Measurements from ENCODE around the gene NBEA.

NBEA gene

DNA sequence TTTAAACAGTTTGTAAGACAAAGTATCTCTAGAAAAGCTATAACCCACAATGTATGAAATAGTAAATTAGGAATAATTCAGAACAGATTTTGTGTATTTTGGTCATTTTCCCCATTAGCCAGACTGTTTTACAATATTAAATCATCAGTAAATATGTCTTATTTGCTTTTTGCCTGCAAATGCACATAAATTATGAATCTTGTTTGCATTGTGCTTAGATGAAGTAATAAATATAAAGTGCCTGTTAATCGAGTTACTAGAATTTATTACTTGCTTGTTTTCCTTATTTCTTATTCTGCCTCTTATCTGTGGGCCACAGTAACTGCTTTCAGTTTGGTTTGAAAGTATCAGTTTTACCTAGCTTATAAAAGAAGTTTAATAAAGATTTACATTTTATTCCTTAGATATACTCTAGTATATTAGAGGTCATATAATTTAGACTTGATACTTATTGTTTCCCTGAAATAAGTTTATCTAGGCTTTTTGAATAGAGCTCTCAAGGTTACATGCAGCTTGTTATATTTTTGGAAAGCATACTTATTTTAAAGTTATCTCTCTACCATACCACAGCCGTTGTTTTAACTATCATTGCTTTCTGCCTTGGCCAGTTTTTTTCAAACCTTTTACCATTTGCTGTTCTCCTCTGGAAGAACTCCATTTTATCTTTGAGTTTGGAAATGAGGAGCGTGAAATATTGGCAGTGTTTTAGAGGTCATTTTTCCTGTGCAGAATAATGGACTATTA lies 238.0 kb downstream of the NBEA start:
- no peak for DNase-seq

DNA sequence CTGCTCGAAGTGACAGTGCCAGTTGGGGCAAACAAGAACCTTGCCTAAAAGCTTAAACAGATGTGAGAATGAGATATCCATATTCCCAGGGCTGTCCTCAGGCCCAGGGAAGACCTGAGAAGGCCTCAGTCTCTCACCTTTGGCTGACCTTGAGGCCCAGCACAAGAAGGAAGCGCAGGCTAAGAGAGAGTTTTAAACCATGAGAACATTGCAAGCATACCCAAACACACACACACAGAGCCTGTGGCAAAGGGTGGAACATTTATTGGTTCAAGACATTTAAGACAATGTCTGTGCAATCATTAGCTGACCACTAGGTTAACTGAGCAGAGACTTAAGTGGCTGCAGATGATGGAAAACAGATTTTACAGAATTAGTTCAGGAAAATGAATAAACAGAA lies 248.2 kb downstream of the NBEA start:
- no peak for DNase-seq

DNA sequence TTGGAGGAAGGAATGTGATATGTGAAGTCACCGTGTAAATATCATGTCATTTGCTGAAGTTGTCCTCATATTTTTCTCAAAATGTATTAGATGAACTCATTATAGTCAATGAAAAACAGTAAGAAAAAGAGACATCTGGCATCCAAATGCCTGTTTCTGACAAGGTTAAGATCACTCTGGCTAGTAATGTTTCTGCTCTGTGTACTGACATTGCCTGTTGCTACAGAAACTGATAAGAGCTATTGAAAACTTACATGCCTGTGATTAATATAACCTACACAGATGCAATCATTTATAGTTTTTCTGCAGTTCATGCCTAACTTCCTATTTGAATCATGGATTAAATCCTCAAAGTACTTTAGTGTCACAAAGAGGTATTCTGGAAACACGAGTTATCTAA lies 249.8 kb downstream of the NBEA start:
- no peak for DNase-seq

DNA sequence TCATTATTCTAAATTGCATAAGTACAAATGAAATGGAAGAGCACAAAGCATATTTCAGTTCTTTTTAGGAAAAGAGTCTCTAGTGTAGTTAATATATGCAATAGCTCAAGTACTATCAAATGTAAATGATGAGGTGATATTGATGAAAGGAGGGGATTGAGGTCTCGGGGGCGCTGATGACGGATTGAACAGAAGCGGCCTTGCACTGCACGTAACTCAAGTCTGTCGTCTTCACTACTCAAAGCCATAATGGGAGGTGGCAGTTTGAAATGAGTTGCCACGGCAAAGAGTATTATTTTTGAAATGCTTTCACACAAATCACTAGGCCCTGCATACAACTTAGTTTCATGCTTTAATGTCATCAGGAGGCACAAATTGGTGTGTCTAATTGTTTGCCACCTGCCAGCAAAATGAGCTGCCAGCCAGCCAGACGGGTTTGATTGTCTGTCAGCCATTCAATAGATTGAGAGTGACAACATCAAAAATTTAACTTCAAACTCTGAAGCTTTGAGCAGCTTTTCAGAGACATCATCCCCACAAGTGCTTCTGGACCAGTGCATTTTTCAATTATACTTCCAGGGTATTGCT lies 256.6 kb downstream of the NBEA start:
- no peak for DNase-seq

DNA sequence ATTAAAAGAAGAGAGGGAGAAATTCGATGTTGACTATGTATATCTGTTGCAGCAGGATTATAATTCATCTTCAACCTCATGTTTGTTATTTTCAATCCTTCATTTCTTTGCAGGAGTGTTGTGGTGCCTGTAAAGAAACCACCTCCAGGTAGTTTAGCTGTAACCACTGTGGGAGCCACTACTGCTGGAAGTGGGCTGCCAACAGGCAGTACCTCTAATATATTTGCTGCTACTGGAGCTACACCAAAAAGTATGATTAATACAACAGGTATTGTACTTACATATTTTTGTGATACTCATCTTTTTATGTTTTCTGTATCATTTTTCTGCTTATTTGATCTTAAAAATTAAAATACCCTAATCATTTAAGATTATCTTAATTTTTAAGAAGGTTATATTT lies 266.5 kb downstream of the NBEA start:
- DNase-seq, result no peak

DNA sequence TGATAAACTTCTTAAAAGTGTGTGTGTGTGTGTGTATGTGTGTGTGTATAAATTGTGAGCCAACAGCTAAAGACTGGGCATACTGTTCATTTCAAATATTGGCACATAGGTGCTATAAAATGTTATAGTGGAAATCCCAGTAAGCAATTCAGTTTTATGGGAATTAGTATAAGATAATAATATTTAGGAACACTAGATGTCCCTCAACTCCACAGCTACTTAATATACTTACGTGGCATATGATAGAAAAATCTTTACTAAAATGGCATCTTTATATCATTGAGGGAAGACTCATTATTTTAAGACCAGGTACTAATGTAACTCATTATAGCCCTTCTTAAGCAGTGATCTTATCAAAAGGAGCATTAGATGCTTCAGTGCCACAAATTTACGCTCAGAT lies 268.2 kb downstream of the NBEA start:
- no peak for DNase-seq

DNA sequence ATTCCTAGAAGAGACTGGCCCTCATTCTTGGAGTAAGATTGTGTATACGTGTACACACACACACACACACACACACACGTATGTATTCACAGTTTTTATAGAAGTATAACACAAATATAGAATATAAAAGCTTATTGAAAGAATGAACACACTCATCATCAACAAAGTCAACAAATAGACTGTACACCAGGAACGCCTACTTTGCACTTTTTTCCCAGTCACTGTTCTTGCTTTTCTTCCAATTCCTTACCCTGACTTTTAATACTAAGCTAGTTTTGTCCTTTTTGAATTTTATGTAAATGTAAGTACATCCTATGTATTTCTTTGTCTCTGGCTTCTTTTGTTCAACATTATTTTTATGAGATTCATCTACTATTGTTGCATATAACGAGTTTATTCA lies 269.9 kb downstream of the NBEA start:
- no peak for DNase-seq

DNA sequence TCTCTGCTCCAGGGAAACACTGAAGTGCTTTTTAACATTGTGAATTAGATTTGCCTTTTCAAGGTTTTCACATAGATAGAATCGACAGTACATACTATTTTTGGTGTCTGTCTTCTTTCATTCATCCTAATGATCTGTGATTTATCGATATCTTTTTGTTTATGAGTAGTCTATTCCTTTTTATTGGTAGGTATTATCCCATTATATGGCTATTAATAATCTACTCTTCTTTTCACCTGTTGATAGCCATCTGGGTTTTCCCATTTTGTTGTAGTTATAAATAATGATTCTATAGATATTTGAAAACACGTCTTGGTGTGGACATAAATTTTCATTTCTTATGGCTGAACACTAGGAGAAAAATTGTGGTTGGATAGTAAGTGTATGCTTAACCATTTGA lies 271.8 kb downstream of the NBEA start:
- DNase-seq, result no peak

DNA sequence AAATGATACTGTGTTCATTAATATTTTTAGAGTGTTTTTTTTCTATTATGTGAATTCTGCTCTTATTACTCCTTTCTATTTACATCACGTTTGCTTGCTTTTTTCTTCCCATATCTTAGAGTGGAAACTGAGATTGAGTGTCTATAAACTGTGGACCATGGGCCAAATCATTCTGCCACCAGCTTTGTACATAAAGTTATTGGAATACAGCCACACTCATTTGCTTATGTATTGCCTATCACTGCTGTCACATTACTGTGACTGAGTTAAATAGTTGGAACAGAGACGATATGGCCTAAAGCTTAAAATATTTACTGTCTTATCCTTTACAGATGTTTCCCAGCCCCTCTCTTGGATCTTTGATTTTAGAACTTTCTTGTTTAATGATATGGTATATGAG lies 274.1 kb downstream of the NBEA start:
- DNase-seq, result no peak

DNA sequence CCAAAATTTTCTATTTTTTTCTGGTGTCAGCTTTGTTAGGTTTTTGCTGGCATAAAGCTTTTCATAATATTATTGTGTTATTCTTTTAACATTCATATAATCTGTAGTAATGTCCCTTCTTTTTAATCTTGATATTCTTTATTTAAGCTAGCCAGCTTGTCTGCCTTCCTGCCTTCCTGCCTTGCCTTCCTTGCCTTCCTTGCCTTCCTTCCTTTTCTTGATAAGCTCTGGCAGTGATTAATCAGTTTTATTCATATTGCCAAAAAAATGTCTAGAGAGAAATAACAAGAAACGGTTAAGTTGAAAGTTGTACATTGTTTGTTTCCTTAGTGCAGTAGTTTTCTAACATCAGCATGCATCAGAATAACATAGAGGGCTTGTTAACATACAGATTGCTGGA lies 277.0 kb downstream of the NBEA start:
- no peak for DNase-seq

DNA sequence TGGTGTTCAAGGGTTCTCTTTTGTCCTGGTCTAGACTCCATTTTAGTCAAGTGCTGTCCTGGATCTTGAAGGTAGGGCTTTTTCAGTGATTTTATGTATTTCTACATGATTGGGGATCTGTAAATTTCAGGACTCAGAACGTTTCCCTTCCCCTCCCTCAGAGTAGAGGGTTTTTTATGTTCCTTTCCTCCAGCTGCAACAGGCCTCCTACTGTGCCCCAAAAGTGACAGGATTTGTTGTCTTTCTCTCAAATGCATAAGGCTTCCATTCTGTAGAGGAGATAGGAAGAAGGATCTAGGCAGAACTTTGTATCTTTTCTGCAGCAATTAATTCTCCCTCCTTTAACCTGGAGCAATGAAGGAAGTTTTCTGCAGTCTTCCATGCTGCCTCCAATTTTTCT lies 283.1 kb downstream of the NBEA start:
- DNase-seq, result no peak

DNA sequence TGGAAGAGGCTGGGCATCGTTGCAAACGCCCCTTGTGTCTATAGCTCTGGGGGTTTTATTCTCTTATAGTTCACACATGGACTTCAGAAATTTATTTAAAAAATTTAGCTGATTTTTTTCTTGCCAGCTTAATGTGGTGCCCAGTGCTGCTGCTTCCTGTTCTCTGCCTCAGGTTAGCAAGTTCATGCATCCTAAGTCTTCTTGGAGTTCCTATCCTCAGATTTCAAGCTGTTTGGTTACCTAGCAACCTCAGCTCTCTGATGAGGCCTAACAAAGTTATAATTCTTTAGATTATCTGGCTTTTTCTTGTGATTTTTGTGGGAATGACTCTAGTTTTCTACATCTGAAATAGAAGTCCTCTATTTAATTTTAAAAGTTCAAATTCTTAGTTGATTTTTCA lies 283.5 kb downstream of the NBEA start:
- no peak for DNase-seq

DNA sequence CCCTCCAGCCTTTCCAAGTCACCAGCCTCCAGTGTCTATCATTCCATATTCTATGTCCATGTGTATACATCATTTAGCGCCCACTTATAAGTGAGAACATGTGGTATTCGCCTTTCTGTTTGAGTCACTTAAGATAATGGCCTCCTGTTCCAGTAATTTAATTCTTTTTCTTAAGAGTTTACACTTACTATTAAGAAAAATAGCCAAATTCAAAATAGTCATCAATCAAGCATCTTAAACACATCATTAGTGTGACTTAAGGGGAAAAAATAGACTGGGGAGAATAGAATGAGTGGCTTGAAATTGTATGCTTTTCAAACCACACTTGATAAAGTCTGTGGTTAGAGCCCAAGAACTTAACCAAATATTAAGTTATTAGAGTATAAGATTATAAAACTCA lies 286.5 kb downstream of the NBEA start:
- no peak for DNase-seq

DNA sequence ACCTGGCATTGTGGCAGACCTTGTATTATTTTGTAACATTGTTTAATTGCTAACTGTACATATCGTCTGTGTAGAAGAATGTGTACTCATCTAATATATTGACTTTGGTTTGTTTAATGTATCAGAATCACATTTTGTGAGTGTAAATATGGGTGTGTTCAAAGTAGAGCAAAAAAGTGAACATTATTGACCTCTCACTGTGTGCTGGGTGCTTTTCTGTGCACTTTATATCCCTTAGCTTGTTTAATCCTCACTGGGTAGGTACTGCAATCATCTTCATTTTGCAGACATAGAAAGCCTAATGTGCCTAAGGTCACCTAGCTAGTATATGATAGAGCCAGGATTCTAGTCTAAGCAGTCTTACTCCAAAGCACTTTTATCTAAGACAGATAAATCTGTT lies 289.4 kb downstream of the NBEA start:
- DNase-seq, result no peak

DNA sequence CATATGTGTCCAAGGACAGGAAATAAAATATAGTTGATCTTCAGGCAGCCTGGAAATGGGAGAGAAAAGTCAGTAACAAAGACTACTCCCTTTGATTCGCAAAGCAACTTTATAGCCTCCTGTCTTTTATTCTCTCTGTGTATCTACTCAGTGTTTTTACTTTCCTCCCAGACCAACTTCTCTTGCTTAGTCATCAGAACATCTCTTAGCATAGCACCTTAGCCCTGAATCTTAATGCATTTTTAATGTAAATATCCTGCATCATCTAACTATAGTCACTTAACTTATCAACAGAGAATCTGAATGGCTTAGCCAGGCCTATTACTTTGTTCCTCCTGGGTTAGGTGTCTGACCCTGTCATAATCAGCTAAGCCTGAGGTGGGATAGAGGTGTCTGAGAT lies 296.2 kb downstream of the NBEA start:
- DNase-seq, result no peak

DNA sequence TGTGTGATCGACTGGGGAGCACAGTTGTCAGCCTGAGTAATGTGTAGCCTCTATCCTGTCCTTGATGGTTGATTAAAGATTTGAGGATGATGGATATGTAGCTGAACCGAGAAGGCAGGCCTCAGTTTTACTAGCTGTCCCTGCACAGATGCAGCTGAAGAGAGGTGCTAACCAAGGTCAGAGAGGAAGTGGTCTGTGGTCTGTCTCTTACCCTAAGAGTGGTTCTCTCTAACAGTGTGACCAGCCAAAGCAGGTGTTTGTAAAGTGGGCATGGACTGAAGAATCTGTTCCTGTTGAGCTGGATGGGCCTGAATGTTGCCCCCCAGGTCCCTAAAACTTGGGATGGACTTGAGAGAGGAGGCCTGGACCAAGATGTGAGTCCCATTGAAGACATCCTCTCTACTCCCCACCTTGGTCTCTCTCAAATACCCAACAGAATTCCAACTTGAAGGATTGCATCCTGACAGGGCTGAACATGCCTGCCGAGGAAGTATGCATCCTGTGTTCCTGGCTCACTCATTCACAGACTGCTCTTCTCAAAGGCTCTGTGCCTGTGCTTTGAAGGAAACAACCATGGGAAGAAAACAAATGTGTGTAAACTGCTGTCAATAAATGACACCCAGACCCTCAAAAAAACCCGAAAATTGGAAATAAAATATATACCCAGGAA lies 310.6 kb downstream of the NBEA start:
- DNase-seq, result no peak

DNA sequence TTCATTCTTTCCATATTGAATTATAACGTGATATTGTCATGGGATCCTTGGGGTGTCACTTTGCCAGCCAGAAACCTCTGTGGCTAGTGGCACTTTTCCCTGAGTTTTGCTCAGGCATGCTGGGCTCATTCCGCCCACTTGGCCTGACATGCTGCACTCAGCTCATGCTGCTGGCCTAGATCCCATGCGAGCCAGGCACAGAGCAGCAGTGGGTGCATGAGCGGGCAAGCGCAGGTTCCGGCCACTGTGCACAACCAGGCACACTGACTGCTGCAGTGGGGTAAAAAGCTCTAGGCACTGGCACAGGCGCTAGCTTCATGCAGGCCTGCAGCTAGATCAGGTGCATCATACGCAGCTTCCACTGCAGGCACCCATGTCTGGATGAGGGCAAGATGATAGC lies 313.2 kb downstream of the NBEA start:
- DNase-seq, result no peak

DNA sequence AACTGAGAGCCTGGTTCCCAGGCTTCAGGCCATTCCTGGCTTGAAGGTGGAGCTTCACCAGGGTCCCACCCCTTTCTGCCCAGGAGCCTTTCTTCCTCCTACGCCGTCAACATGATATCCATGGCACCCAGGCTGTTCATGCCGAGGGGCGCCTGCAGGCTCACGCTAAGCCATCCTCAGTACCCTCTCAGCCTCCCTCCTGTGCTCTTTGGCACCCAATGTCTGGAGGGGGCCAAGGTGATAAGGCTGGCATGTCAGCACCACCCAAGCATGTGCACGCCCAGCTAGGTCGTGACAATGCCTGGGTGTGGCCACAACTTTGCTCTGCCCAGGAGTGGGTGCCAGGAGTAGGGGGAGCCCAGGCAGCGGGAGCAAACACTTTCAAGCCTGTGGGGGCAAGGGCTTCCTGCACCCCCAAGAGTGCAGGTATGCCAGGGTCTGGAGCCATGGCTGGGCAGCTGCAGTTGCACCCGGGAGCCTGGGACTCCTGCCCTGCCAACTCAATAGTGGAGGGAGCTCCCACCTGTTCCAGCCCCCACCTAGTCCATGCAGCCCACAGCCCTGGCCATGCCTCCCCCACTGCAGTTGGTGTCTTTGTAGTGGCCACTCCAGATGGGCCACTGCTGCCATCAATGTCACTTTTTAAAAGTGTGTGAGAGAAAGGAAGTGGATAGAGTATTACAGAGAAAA lies 314.5 kb downstream of the NBEA start:
- DNase-seq, result no peak

DNA sequence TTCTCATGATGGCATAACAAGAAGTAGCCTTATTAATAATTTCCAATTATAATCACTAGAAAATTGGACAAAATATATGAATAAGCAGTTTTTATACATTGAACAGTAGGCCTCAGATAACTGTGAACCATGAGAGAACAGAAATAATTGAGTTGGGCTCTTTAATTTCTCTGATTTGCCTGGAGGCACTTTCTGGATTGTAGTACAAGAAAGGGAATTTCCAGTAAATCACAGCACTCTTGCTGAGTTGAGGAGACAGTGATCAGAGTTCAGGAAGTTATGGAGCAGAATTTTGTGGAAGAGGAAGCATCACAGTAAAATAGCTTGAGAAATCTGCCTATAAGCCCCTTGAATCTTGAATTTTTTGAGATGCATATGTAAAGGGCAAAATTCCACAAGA lies 318.2 kb downstream of the NBEA start:
- no peak for DNase-seq

DNA sequence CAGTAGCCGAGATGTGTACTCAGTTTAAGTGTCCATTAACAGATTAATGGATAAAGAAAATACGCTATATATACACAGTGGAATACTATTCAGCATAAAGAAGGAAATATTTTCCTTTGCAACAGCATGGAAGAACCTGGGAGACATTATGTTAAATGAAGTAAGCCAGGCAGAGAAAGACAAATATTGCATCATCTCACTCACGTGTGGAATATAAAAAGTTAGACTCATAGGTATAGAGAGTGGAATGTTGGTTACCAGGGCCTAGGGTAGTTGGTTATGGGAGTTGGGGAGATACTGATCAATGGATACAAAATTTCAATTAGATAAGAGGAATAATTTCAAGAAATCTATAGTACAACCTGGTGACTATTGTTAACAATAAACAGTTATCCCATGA lies 324.3 kb downstream of the NBEA start:
- no peak for DNase-seq

DNA sequence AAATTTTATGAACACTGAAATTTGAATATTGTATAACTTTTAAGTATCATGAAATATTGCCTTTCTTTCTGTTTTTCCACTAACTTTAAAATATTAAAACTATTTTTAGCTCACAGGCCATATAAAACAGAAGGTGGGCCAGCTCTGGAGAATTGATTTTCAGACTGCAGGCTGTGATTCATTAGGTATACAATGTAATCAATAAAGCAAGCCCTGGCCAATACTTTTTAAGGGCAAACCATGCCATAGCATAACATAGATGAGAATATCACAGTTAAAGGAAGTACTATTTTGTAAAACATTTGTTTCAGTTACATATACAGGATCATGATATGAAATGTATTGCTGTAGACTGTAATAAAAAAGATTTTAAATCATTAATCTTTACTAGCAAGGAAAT lies 336.8 kb downstream of the NBEA start:
- DNase-seq, result no peak

DNA sequence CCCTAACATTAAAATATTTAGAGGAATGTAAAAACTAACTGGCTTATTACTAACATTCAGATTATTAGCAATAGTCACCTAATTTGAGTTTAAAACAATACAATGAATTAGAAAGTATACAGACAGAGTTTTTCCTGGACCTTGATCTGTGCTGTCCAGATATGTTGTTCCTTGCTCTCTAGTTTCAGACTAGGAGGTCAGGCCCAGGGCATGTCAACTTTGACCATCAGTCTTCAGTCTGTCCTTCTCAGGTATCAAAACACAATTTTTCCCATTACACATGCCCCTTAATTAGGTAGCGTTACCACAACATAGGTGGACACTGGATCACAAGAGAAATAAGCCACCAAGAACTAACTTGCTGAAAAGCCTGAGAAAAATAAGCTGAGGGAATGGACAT lies 337.4 kb downstream of the NBEA start:
- DNase-seq, result no peak

DNA sequence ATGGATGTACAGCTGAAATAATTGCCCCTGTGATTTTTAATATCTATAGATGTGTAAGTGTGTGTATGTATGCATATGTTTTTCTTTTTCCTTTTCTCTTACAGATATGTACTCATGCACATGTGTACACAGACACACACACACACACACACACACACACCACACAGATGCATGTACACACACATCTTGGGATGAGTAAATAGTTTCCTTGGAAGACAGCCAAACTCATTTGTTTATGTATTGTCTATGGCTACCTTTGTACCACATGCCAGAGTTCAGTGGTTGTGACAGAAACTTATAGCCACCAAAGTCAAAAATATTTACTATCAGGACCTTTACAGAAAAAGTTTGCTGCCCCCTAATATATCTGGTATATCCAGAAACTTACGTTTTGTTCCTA lies 341.8 kb downstream of the NBEA start:
- no peak for DNase-seq

DNA sequence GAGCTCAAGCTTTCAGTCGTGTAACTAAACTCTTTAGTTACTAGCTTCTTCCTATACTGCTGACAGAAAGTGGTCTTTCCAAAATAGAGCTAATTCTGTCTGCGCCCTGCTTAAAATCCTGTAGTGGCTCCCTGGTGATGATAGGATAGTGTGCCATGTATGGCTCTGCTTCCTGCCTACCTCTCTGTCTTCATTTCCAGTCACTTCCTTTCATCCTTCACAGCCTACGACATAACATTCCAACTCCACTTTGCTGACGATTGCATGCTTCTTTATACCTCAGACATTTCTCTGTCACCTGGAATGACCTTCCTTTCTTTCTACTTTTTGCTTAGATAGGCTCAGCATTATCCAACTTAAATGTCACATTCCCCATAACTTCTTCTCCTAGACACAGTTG lies 343.6 kb downstream of the NBEA start:
- no peak for DNase-seq

All from T-helper 1 cell (primary cell).